Measurements from ENCODE around the gene TBX15. TPM values are rescaled to one million over a fixed set of nuclear protein-coding genes. Genes with fewer than 3 reads are reported as not detected.

The TBX15 gene
- total and polyA plus RNA-seq, 9 of the 15 experiments (the other 6 are each of a cell fraction or from before 2014, with no cell fraction given) = 0.03 to 3.4 (median 2.3) TPM

DNA sequence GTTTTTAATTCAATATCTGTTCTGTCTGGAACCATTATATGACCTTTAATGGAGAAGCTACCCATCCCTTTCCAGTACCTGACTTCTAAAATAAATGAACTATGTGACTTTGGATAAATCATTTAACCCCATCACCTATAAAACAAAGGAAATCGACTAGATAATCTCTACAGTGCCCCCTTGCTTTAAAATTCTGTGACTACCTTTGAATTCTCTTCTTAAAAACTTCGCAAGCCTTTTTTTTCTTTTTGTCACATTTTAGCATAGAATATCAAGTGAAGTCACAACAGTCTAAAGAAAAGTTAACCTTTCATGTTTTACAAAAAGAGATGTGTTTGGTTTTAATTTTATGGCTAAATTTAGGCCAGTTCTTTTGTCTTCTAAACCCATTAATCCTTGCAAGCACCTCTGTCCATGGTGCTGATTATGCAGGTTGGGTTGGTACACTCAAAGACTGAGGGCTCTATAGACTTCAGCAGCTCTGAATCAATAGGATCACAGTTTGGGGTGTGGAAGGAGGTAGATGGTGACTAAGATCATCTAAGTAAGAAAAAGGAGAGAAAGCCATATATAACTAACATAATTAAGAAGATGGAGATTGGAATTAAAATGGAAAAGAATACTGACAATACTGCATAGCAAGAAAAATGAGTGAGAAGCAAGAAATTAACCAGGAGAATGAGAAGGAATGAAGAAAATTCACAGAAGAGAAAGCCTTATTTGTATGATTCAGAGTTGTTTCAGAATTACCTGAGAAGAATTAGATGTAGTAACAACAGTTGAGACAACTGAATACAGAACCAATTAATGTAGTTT, 59.2 kb downstream of the TBX15 start (continued):
- TF ChIP-seq, protein P1, sequence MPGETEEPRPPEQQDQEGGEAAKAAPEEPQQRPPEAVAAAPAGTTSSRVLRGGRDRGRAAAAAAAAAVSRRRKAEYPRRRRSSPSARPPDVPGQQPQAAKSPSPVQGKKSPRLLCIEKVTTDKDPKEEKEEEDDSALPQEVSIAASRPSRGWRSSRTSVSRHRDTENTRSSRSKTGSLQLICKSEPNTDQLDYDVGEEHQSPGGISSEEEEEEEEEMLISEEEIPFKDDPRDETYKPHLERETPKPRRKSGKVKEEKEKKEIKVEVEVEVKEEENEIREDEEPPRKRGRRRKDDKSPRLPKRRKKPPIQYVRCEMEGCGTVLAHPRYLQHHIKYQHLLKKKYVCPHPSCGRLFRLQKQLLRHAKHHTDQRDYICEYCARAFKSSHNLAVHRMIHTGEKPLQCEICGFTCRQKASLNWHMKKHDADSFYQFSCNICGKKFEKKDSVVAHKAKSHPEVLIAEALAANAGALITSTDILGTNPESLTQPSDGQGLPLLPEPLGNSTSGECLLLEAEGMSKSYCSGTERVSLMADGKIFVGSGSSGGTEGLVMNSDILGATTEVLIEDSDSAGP (CRISPR knock-in tag; IDR thresholded peaks at IDR 0.05) = no peak
- TF ChIP-seq ZFX (CRISPR knock-in tag; IDR thresholded peaks at IDR 0.05) (no peak), TRIM24 (IDR thresholded peaks at IDR 0.05) (no peak), ZNF354B (CRISPR knock-in tag; IDR thresholded peaks at IDR 0.05) (no peak), SNRNP70 (optimal IDR thresholded peaks at IDR 0.05; ENCODE audit: low read depth, low read length) (no peak), NR2C1 (IDR thresholded peaks at IDR 0.05) (no peak), NR2C1 (tag; IDR thresholded peaks at IDR 0.05) (no peak), HMG20A (CRISPR knock-in tag; conservative IDR thresholded peaks at IDR 0.05) (no peak), ARID2 (IDR thresholded peaks at IDR 0.05) (no peak), ZFP1 (CRISPR knock-in tag; IDR thresholded peaks at IDR 0.05) (no peak), MCM3 (IDR thresholded peaks at IDR 0.05) (no peak), SRSF7 (optimal IDR thresholded peaks at IDR 0.05; ENCODE audit: low read depth, low read length) (no peak), ZNF197 (CRISPR knock-in tag; IDR thresholded peaks at IDR 0.05; ENCODE audit: low read depth) (peak; percentile 66; the same call in 1 of the 2 replicates), ZNF57 (CRISPR knock-in tag; IDR thresholded peaks at IDR 0.05) (no peak)
- TF ChIP-seq, protein P2, sequence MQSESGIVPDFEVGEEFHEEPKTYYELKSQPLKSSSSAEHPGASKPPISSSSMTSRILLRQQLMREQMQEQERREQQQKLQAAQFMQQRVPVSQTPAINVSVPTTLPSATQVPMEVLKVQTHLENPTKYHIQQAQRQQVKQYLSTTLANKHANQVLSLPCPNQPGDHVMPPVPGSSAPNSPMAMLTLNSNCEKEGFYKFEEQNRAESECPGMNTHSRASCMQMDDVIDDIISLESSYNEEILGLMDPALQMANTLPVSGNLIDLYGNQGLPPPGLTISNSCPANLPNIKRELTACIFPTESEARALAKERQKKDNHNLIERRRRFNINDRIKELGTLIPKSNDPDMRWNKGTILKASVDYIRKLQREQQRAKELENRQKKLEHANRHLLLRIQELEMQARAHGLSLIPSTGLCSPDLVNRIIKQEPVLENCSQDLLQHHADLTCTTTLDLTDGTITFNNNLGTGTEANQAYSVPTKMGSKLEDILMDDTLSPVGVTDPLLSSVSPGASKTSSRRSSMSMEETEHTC (IDR thresholded peaks at IDR 0.05) = no peak
- TF ChIP-seq, protein P3, sequence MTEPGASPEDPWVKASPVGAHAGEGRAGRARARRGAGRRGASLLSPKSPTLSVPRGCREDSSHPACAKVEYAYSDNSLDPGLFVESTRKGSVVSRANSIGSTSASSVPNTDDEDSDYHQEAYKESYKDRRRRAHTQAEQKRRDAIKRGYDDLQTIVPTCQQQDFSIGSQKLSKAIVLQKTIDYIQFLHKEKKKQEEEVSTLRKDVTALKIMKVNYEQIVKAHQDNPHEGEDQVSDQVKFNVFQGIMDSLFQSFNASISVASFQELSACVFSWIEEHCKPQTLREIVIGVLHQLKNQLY (CRISPR knock-in tag; conservative IDR thresholded peaks at IDR 0.05) = no peak
- TF ChIP-seq, protein P4, sequence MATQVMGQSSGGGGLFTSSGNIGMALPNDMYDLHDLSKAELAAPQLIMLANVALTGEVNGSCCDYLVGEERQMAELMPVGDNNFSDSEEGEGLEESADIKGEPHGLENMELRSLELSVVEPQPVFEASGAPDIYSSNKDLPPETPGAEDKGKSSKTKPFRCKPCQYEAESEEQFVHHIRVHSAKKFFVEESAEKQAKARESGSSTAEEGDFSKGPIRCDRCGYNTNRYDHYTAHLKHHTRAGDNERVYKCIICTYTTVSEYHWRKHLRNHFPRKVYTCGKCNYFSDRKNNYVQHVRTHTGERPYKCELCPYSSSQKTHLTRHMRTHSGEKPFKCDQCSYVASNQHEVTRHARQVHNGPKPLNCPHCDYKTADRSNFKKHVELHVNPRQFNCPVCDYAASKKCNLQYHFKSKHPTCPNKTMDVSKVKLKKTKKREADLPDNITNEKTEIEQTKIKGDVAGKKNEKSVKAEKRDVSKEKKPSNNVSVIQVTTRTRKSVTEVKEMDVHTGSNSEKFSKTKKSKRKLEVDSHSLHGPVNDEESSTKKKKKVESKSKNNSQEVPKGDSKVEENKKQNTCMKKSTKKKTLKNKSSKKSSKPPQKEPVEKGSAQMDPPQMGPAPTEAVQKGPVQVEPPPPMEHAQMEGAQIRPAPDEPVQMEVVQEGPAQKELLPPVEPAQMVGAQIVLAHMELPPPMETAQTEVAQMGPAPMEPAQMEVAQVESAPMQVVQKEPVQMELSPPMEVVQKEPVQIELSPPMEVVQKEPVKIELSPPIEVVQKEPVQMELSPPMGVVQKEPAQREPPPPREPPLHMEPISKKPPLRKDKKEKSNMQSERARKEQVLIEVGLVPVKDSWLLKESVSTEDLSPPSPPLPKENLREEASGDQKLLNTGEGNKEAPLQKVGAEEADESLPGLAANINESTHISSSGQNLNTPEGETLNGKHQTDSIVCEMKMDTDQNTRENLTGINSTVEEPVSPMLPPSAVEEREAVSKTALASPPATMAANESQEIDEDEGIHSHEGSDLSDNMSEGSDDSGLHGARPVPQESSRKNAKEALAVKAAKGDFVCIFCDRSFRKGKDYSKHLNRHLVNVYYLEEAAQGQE (IDR thresholded peaks at IDR 0.05; ENCODE audit: borderline replicate concordance) = peak; percentile 99
- TF ChIP-seq, protein P4 (CRISPR knock-in tag; IDR thresholded peaks at IDR 0.05; ENCODE audit: low read depth) = peak; percentile 95
